A673 (cell line): Measurements from ENCODE around the gene SOX1. TPM values are rescaled to one million over a fixed set of nuclear protein-coding genes. Genes with fewer than 3 reads are reported as not detected.

ENCODE experiments used
- BruUV-seq: library from RNA; stranded (reverse); fragments of 400-500 nt; replicated peaks from 2 replicates; lab custom pipeline; 2021; lab: Mats Ljungman, UMichigan
- CTCF ChIA-PET: fragments of 300-600 bp; sonication (Branson Sonifier 250); formaldehyde crosslinking; loops from one replicate; lab custom pipeline; 2022; ENCODE audit warnings: antibody characterized with exemption; lab: Charles Lee
- POLR2A ChIA-PET: fragments of 300-600 bp; sonication (Branson Sonifier 250); formaldehyde crosslinking; loops from one replicate; lab custom pipeline; 2022; ENCODE audit warnings: antibody characterized with exemption; ENCODE audit not compliant: low non-redundant PET; lab: Charles Lee
- DNase-seq: peaks from one replicate; pipeline ENCODE4 v3.0.0-alpha.2; 2015; ENCODE audit warnings: low spot score
- H3K27ac ChIP-seq: fragments of 200-600 bp; sonication (generic); 2 replicates; pipeline ENCODE4 v1.5.1; 2016; ENCODE audit warnings: mixed run types, low read depth, mild to moderate bottlenecking, mixed read lengths, antibody characterized with exemption, low read length; ENCODE audit not compliant: poor library complexity, severe bottlenecking
- H3K27me3 ChIP-seq: fragments of 200-600 bp; sonication (generic); replicated peaks from 2 replicates; pipeline ENCODE4 v1.6.1; 2017; ENCODE audit warnings: mixed run types, low read depth, mild to moderate bottlenecking, mixed read lengths, antibody characterized with exemption, low read length; ENCODE audit not compliant: insufficient read depth, poor library complexity
- H3K36me3 ChIP-seq: fragments of 200-600 bp; sonication (generic); 2 replicates; pipeline ENCODE4 v1.6.1; 2016; ENCODE audit warnings: mixed run types, mild to moderate bottlenecking, mixed read lengths, antibody characterized with exemption, low read length; ENCODE audit not compliant: insufficient read depth, poor library complexity, severe bottlenecking
- H3K4me1 ChIP-seq: fragments of 200-600 bp; sonication (generic); 2 replicates; pipeline ENCODE4 v1.6.1; 2017; ENCODE audit warnings: mixed run types, mild to moderate bottlenecking, mixed read lengths, antibody characterized with exemption, low read length; ENCODE audit not compliant: insufficient read depth, poor library complexity, severe bottlenecking
- H3K4me3 ChIP-seq: fragments of 200-600 bp; sonication (generic); 2 replicates; pipeline ENCODE4 v1.5.1; 2016; ENCODE audit warnings: low read depth, mixed run types, mild to moderate bottlenecking, mixed read lengths, low read length; ENCODE audit not compliant: poor library complexity, severe bottlenecking
- H3K9me3 ChIP-seq: fragments of 200-600 bp; sonication (generic); 2 replicates; pipeline ENCODE4 v1.6.1; 2016; ENCODE audit warnings: mixed run types, low read depth, mild to moderate bottlenecking, mixed read lengths, antibody characterized with exemption, low read length; ENCODE audit not compliant: poor library complexity, severe bottlenecking
- CTCF ChIP-seq: fragments of 300-800, 200-600 bp; sonication (generic); conservative IDR thresholded peaks from 2 replicates; pipeline ENCODE4 v1.5.1; 2017; ENCODE audit warnings: low read depth, mild to moderate bottlenecking, antibody characterized with exemption, low read length, moderate library complexity, mixed read lengths
- EZH2 ChIP-seq: fragments of 200-600 bp; sonication (generic); IDR thresholded peaks from 2 replicates; pipeline ENCODE4 v1.6.1; 2017; ENCODE audit warnings: borderline replicate concordance, low read depth, mild to moderate bottlenecking, mixed read lengths, antibody characterized with exemption, low read length; ENCODE audit not compliant: poor library complexity, severe bottlenecking
- intact Hi-C: fragments of 100-400 bp; cut with micrococcal nuclease; formaldehyde crosslinking; loops from one replicate; pipeline ENCODE4 v1.10.0; 2022; ENCODE audit not compliant: unreplicated experiment
- total RNA-seq: library from RNA; stranded (reverse); gene quantifications from 2 replicates; pipeline ENCODE4 v1.2.3, GENCODE V29; 2021

SOX1 gene
- total RNA-seq, 1 experiment from 2014 or later: 56.6 TPM

GRCh38 chr13:112061367-112062061, 5.4 kb upstream of the SOX1 start:
- ChIA-PET CTCF (no interaction called here), POLR2A (no interaction called here)
- H3K27ac ChIP-seq: no peak overlapping the region
- intact Hi-C loops: no loop called here
- no TSS peak for BruUV-seq
- no peak overlapping the region for H3K4me3 ChIP-seq
- peaks cover 4% of the 10 kb centered on the region for H3K4me1 ChIP-seq
- TF ChIP-seq EZH2 (no peak), CTCF (no peak)
- H3K27me3 ChIP-seq: peaks cover 88% of the 10 kb centered on the region
- H3K9me3 ChIP-seq: no peaks in the 10 kb centered on the region
- no peaks in the 10 kb centered on the region for H3K36me3 ChIP-seq
- no peak for DNase-seq

- no peak for DNase-seq
- H3K4me3 ChIP-seq: no peak overlapping the region
- TF ChIP-seq EZH2 (no peak), CTCF (no peak)
- ChIA-PET CTCF (no interaction called here), POLR2A (no interaction called here)
- BruUV-seq: no TSS peak
- peaks cover 4% of the 10 kb centered on the region for H3K4me1 ChIP-seq
- no peak overlapping the region for H3K27ac ChIP-seq
- peaks cover 82% of the 10 kb centered on the region for H3K27me3 ChIP-seq
- intact Hi-C loops: no loop called here
- H3K9me3 ChIP-seq: no peaks in the 10 kb centered on the region
- H3K36me3 ChIP-seq: no peaks in the 10 kb centered on the region
Observed at GRCh38 chr13:112062072-112062567, 4.8 kb upstream of the SOX1 start.

DNA sequence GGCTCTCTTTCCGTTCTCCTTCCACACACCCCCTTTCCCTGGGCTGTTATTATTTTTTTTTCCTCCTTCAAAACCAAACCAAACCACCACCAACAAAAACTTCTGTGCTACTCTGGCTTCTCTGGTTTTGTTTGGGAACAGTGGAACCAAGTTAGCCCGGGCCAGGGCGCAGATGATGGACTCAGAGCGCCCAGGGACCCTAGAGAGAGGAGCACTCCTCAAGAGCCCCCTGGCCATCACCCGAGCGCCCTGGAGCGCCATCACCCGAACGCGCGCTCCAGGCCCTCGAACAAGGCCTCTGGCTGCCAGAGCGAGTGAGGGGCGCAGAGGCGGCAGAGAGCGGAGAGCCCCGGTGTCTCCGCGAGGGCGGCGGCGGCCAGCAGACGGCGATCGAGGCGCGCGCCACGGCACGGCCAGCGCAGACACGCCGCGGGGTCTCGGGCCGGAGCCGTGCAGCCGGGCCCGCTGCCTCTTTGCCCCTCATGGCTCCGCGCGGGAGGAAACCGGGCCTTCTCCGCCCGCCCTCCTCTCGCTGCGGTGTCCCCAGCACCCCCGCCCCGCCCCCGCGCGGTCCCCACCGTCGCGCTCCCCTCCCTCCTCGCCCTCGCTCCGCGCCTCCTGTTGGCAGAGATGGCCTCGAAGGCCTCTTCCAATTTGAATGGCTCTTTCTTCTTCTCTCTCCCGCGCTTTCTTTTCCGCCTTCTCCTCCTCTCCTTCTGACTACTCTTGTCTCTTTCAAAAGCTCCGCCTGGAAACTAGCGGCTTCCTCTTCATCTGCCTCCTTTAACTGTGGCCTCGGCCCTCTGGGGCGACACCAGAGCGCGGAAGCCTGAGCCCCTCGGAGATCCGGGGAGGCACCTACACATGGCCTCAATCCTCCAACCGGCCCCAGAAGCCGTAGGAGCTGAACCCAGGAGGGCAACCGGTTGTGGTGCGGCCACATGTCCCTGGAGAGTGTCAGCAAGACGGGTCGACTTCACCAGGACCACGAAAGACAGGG, 4.1 kb upstream of the SOX1 start:
- intact Hi-C loops: no loop called here
- H3K4me3 ChIP-seq: no peak overlapping the region
- POLR2A ChIA-PET: no interaction called here
- H3K27me3 ChIP-seq: peaks cover 75% of the 10 kb centered on the region
- peaks cover 4% of the 10 kb centered on the region for H3K4me1 ChIP-seq
- BruUV-seq: no TSS peak
- H3K36me3 ChIP-seq: no peaks in the 10 kb centered on the region
- CTCF ChIA-PET: no interaction called here
- TF ChIP-seq EZH2 (no peak), CTCF (no peak)
- no peaks in the 10 kb centered on the region for H3K9me3 ChIP-seq
- no peak overlapping the region for H3K27ac ChIP-seq
- DNase-seq: no peak
